Tibial artery (tissue), 4 donors: ENCODE data around the gene HKDC1.

Experiments used
- DNase-seq, 2 donors: peaks; one replicate each; pipeline ENCODE4 v3.0.0-alpha.2; 2019
- H3K27ac ChIP-seq, 2 donors: fragments of 200-600 bp; sonication (generic) in 1 of 2; 1 replicate in 1 of 2; 2 replicates in 1 of 2; pipeline ENCODE4 v1.5.1; 2018 to 2019; ENCODE audit warnings: mild to moderate bottlenecking in 1 of 2
- H3K27me3 ChIP-seq, 2 donors: fragments of 200-600 bp; sonication (generic) in 1 of 2; one replicate each; pipeline versions ENCODE4 v1.5.1 to v1.6.0; 2016 to 2019
- H3K36me3 ChIP-seq, 3 donors: fragments of 200-600 bp; sonication (generic) in 2 of 3; one replicate each; pipeline ENCODE4 v1.5.1; 2016 to 2019; ENCODE audit warnings: mild to moderate bottlenecking in 2 of 3
- H3K4me1 ChIP-seq, 4 donors: fragments of 200-600 bp; sonication (generic) in 2 of 4; 1 replicate in 3 of 4; 2 replicates in 1 of 4; pipeline ENCODE4 v1.5.1; 2016 to 2019
- H3K4me3 ChIP-seq, 2 donors: fragments of 200-600 bp; sonication (generic) in 1 of 2; 1 replicate in 1 of 2; 2 replicates in 1 of 2; pipeline ENCODE4 v1.5.1; 2018 to 2019; ENCODE audit warnings: mild to moderate bottlenecking in 2 of 2
- H3K9me3 ChIP-seq, 3 donors: fragments of 200-600 bp; sonication (generic) in 1 of 3; one replicate each; pipeline ENCODE4 v1.5.1; 2016 to 2019
- CTCF ChIP-seq, 2 experiments: fragments of 200-600 bp in 1 of 2; fragments of 450-650 bp in 1 of 2; IDR thresholded peaks; one replicate each; pipeline ENCODE4 v1.5.1; 2017 to 2019; ENCODE audit warnings: antibody characterized with exemption in 2 of 2, mild to moderate bottlenecking in 1 of 2, moderate library complexity in 1 of 2
- intact Hi-C: fragments of 100-400 bp; cut with DNase I; formaldehyde crosslinking; loops from one replicate; pipeline ENCODE4 v1.15.0; 2023; ENCODE audit warnings: low total_unique reads

The HKDC1 gene

GRCh38 chr10:69201045-69201444 is 19.1 kb upstream of the HKDC1 start:
- no peak overlapping the region for H3K27ac ChIP-seq
- no peak overlapping the region for H3K4me3 ChIP-seq
- H3K27me3 ChIP-seq, result no peaks in the 10 kb centered on the region
- no peaks in the 10 kb centered on the region for H3K4me1 ChIP-seq
- H3K9me3 ChIP-seq, result no peaks in the 10 kb centered on the region
- DNase-seq, result no peak
- intact Hi-C loops, result no loop called here
- peaks cover 63 to 99% (median 86%) of the 10 kb centered on the region in 3 donors for H3K36me3 ChIP-seq
- TF ChIP-seq CTCF (IDR thresholded peaks at IDR 0.05), result no peak

GRCh38 chr10:69202332-69202731 is 17.8 kb upstream of the HKDC1 start:
- Histone ChIP-seq H3K9me3 (no peaks in the 10 kb centered on the region), H3K4me3 (no peak overlapping the region), H3K4me1 (no peaks in the 10 kb centered on the region), H3K36me3 (peaks cover 66 to 99% (median 86%) of the 10 kb centered on the region in 3 donors), H3K27me3 (no peaks in the 10 kb centered on the region), H3K27ac (no peak overlapping the region)
- intact Hi-C loops, result no loop called here
- TF ChIP-seq CTCF (IDR thresholded peaks at IDR 0.05), result no peak
- no peak for DNase-seq

GRCh38 chr10:69208761-69209160 is 11.4 kb upstream of the HKDC1 start:
- H3K4me1 ChIP-seq, result no peaks in the 10 kb centered on the region
- DNase-seq, result no peak
- intact Hi-C loops, result no loop called here
- H3K27ac ChIP-seq, result no peak overlapping the region
- no peak overlapping the region for H3K4me3 ChIP-seq
- no peaks in the 10 kb centered on the region for H3K27me3 ChIP-seq
- H3K36me3 ChIP-seq, result peaks cover 46 to 60% (median 50%) of the 10 kb centered on the region in 3 donors
- H3K9me3 ChIP-seq, result no peaks in the 10 kb centered on the region
- no peak for TF ChIP-seq CTCF (IDR thresholded peaks at IDR 0.05)

GRCh38 chr10:69209787-69210484 is 10.2 kb upstream of the HKDC1 start:
- Histone ChIP-seq H3K9me3 (no peaks in the 10 kb centered on the region), H3K4me3 (no peak overlapping the region), H3K27ac (no peak overlapping the region), H3K36me3 (peaks cover 34 to 49% (median 39%) of the 10 kb centered on the region in 3 donors), H3K27me3 (peaks cover 0 to 4% of the 10 kb centered on the region in 2 donors), H3K4me1 (no peaks in the 10 kb centered on the region)
- DNase-seq, result no peak
- intact Hi-C loops, result no loop called here
- no peak for TF ChIP-seq CTCF (IDR thresholded peaks at IDR 0.05)

- Histone ChIP-seq H3K4me3 (no peak overlapping the region), H3K36me3 (peaks cover 28 to 37% (median 29%) of the 10 kb centered on the region in 3 donors), H3K4me1 (no peaks in the 10 kb centered on the region), H3K27ac (no peak overlapping the region), H3K27me3 (peaks cover 0 to 4% of the 10 kb centered on the region in 2 donors), H3K9me3 (no peaks in the 10 kb centered on the region)
- DNase-seq, result no peak
- intact Hi-C loops, result no loop called here
- no peak for TF ChIP-seq CTCF (IDR thresholded peaks at IDR 0.05)
These were observed 9.0 kb upstream of the HKDC1 start for GRCh38 chr10:69211104-69211503.
